Neural progenitor cell (in vitro differentiated cells): ENCODE measurements around the gene SPAG16. TPM values are rescaled to one million over a fixed set of nuclear protein-coding genes. Genes with fewer than 3 reads are reported as not detected.

Source experiments
- DNase-seq: peaks from one replicate; pipeline ENCODE4 v3.0.0-alpha.2; 2016; ENCODE audit warnings: low spot score
- H2AFZ ChIP-seq: fragments of 200-600 bp; sonication (generic); replicated peaks from 2 replicates; pipeline ENCODE4 v1.6.1; 2016; ENCODE audit warnings: antibody characterized with exemption
- H3F3A ChIP-seq: fragments of 200-600 bp; sonication (generic); 2 replicates; pipeline ENCODE4 v1.6.1; 2016; ENCODE audit warnings: antibody characterized with exemption, low read depth
- H3K27ac ChIP-seq: fragments of 200-600 bp; sonication (generic); 2 replicates; pipeline ENCODE4 v1.5.1; 2016; ENCODE audit warnings: mild to moderate bottlenecking
- H3K27me3 ChIP-seq: fragments of 200-600 bp; sonication (generic); 2 replicates; pipeline ENCODE4 v1.6.1; 2016; ENCODE audit warnings: mild to moderate bottlenecking, moderate library complexity
- H3K36me3 ChIP-seq: fragments of 200-600 bp; sonication (generic); 2 replicates; pipeline ENCODE4 v1.5.1; 2016
- H3K4me1 ChIP-seq: fragments of 200-600 bp; sonication (generic); 2 replicates; pipeline ENCODE4 v1.6.1; 2016; ENCODE audit warnings: mixed run types
- H3K4me2 ChIP-seq: fragments of 200-600 bp; sonication (generic); 2 replicates; pipeline ENCODE4 v1.6.1; 2016
- H3K4me3 ChIP-seq: fragments of 200-600 bp; sonication (generic); 2 replicates; pipeline ENCODE4 v1.5.1; 2016
- H3K79me2 ChIP-seq: fragments of 200-600 bp; sonication (generic); 2 replicates; pipeline ENCODE4 v1.6.1; 2016; ENCODE audit warnings: low read depth
- H3K9ac ChIP-seq: fragments of 200-600 bp; sonication (generic); 2 replicates; pipeline ENCODE4 v1.6.1; 2016
- H3K9me3 ChIP-seq: fragments of 200-600 bp; sonication (generic); 2 replicates; pipeline ENCODE4 v1.5.1; 2016; ENCODE audit warnings: low read depth
- H4K20me1 ChIP-seq: fragments of 200-600 bp; sonication (generic); 2 replicates; pipeline ENCODE4 v1.6.1; 2016; ENCODE audit warnings: low read depth
- H3K27ac Mint-ChIP-seq: 3 replicates; pipeline ENCODE4 v1.8.0; 2021; ENCODE audit warnings: mixed read lengths
- H3K27me3 Mint-ChIP-seq: 2 replicates; pipeline ENCODE4 v1.8.0; 2022; ENCODE audit warnings: low read depth, mild to moderate bottlenecking, inconsistent platforms, moderate library complexity, mixed read lengths; ENCODE audit not compliant: insufficient read depth
- H3K36me3 Mint-ChIP-seq: 3 replicates; pipeline ENCODE4 v1.8.0; 2021; ENCODE audit warnings: mixed read lengths
- H3K4me1 Mint-ChIP-seq: 3 replicates; pipeline ENCODE4 v1.8.0; 2021; ENCODE audit warnings: mixed read lengths
- H3K4me3 Mint-ChIP-seq: 3 replicates; pipeline ENCODE4 v1.8.0; 2021; ENCODE audit warnings: mild to moderate bottlenecking, moderate library complexity, mixed read lengths
- H3K9me3 Mint-ChIP-seq: 3 replicates; pipeline ENCODE4 v1.8.0; 2020; ENCODE audit warnings: mixed read lengths
- EZH2 ChIP-seq: fragments of 200-600 bp; sonication (generic); IDR thresholded peaks from 2 replicates; pipeline ENCODE4 v1.6.1; 2017; ENCODE audit warnings: antibody characterized with exemption, mild to moderate bottlenecking, moderate library complexity
- EZH2phosphoT487 ChIP-seq: fragments of 200-600 bp; sonication (generic); IDR thresholded peaks from 2 replicates; pipeline ENCODE4 v1.6.1; 2017; ENCODE audit warnings: antibody characterized with exemption
- total RNA-seq: library from RNA; depleted of rRNA; stranded (reverse); fragments of >200 nt; gene quantifications from 2 replicates; pipeline ENCODE4 v1.2.3, GENCODE V29; 2015; ENCODE audit warnings: low replicate concordance
- TF ChIP-seq, protein P1 (sequence below): fragments of 200-600 bp; sonication (generic); IDR thresholded peaks from 2 replicates; pipeline ENCODE4 v1.5.1; 2017; ENCODE audit warnings: antibody characterized with exemption, mild to moderate bottlenecking

Gene SPAG16
- total RNA-seq, 1 donor from 2014 or later = 70.3 TPM

DNA sequence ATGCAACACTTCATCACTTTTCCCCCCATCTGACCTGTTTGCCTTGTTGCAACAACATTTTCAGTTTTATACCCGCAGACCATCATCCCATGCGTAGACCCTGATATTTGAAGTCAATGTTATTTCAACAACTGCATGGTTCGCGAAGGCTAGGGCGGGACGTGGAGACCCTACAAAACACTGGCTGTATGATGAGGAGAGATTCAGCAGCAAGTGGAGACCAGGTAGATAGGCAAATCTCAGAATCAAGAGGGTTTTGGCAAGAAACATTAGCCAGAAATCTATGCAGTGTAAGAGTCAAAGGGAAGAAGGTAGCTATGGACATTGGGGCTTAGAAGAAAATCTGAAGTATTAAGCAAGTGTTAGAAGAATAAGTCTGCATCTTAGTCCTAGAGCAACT is 42.4 kb upstream of the SPAG16 start:
- H3K4me1 ChIP-seq = peaks cover 20% of the 10 kb centered on the region
- no peaks in the 10 kb centered on the region for H3K36me3 ChIP-seq
- H3K9ac ChIP-seq = no peak overlapping the region
- H4K20me1 ChIP-seq = no peaks in the 10 kb centered on the region
- no peak for DNase-seq
- TF ChIP-seq, protein P1, sequence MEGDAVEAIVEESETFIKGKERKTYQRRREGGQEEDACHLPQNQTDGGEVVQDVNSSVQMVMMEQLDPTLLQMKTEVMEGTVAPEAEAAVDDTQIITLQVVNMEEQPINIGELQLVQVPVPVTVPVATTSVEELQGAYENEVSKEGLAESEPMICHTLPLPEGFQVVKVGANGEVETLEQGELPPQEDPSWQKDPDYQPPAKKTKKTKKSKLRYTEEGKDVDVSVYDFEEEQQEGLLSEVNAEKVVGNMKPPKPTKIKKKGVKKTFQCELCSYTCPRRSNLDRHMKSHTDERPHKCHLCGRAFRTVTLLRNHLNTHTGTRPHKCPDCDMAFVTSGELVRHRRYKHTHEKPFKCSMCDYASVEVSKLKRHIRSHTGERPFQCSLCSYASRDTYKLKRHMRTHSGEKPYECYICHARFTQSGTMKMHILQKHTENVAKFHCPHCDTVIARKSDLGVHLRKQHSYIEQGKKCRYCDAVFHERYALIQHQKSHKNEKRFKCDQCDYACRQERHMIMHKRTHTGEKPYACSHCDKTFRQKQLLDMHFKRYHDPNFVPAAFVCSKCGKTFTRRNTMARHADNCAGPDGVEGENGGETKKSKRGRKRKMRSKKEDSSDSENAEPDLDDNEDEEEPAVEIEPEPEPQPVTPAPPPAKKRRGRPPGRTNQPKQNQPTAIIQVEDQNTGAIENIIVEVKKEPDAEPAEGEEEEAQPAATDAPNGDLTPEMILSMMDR = no peak
- no peak for TF ChIP-seq EZH2
- no peak for TF ChIP-seq EZH2phosphoT487
- Mint-ChIP-seq H3K36me3 (no peaks in the 10 kb centered on the region), H3K9me3 (no peaks in the 10 kb centered on the region), H3K4me1 (peaks cover 27% of the 10 kb centered on the region), H3K27me3 (no peaks in the 10 kb centered on the region), H3K4me3 (no peak overlapping the region), H3K27ac (no peak overlapping the region)
- no peak overlapping the region for H3K4me2 ChIP-seq
- no peak overlapping the region for H3K4me3 ChIP-seq
- H2AFZ ChIP-seq = peak overlapping the region; percentile 35
- H3K27ac ChIP-seq = no peak overlapping the region
- H3K9me3 ChIP-seq = no peaks in the 10 kb centered on the region
- no peaks in the 10 kb centered on the region for H3K27me3 ChIP-seq
- H3K79me2 ChIP-seq = no peaks in the 10 kb centered on the region
- no peaks in the 10 kb centered on the region for H3F3A ChIP-seq

DNA sequence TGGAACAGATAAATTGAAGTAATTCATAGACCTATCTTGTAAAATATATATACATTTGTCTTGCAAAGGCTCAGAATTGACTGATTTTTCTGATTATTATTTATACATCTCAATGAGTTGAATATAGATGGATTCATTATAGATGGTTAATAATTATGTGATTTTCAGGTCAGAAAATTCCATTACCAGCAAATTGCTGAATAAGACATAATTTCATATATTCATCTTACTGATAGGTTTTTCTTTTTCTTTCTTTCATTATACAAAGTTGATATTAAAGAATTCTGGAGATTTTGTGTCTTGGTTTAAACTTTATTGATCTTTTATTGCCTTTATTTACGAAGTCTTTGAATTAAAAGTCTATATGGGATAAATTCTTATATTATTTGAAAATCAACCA is 41.6 kb upstream of the SPAG16 start:
- H3K27ac Mint-ChIP-seq = no peak overlapping the region
- no peaks in the 10 kb centered on the region for H3K27me3 Mint-ChIP-seq
- H3K36me3 Mint-ChIP-seq = no peaks in the 10 kb centered on the region
- TF ChIP-seq EZH2phosphoT487 (no peak), EZH2 (no peak)
- TF ChIP-seq, protein P1 = no peak
- Histone ChIP-seq H3K4me1 (peaks cover 17% of the 10 kb centered on the region), H3K9ac (no peak overlapping the region), H3K27ac (no peak overlapping the region), H3K4me2 (no peak overlapping the region), H3K9me3 (no peaks in the 10 kb centered on the region), H2AFZ (no peak overlapping the region), H3K27me3 (no peaks in the 10 kb centered on the region), H3F3A (no peaks in the 10 kb centered on the region), H3K4me3 (no peak overlapping the region), H4K20me1 (no peaks in the 10 kb centered on the region), H3K36me3 (no peaks in the 10 kb centered on the region), H3K79me2 (no peaks in the 10 kb centered on the region)
- no peak for DNase-seq
- H3K4me1 Mint-ChIP-seq = peaks cover 18% of the 10 kb centered on the region
- H3K9me3 Mint-ChIP-seq = no peaks in the 10 kb centered on the region
- H3K4me3 Mint-ChIP-seq = no peak overlapping the region

DNA sequence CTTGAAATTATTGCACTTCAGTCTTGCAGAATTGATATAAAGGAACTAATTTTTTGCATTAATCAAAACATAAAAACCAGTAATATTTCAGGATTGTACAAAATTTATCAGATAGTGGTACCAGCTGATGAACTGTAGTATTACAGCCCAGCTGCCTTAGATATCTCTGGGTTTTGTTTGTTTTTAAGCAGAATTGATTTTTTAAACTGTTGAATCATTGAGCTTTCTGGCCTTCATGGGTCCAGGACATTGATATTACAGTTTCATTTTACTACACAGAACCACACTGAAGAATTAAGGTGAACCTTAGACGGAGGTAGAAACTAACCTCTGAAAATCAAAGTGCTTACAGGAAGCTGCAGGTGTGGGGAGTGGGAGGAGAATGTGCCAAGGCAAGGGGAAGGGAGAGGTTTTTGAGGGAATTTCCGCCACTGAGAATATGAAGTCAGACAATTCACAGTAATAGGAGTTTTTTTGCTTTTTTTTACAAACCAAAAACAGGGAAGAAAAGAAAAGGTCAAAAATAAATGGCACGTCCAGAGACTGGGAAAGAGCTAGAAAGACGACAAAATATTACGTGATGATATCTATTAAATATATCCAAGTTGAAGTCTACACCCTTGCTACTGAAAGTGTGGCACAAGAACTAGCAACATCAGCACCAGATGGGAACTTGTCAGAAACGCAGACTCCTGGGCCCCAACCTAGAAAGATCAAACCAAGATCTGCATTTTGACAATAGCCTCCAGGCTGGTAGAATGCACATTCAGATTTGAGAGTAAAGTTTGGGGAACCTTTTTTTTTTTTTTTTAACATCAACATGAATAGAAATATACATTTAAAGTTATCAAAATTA is 40.8 kb upstream of the SPAG16 start:
- no peak overlapping the region for H3K4me3 Mint-ChIP-seq
- no peak overlapping the region for H3K27ac Mint-ChIP-seq
- Histone ChIP-seq H3K4me2 (no peak overlapping the region), H3K4me1 (peaks cover 9% of the 10 kb centered on the region), H3K4me3 (no peak overlapping the region), H3K27ac (no peak overlapping the region), H3K79me2 (no peaks in the 10 kb centered on the region), H3F3A (no peaks in the 10 kb centered on the region), H2AFZ (no peak overlapping the region), H3K27me3 (no peaks in the 10 kb centered on the region), H4K20me1 (no peaks in the 10 kb centered on the region), H3K9me3 (no peaks in the 10 kb centered on the region), H3K36me3 (no peaks in the 10 kb centered on the region), H3K9ac (no peak overlapping the region)
- no peaks in the 10 kb centered on the region for H3K27me3 Mint-ChIP-seq
- no peaks in the 10 kb centered on the region for H3K9me3 Mint-ChIP-seq
- DNase-seq = no peak
- no peaks in the 10 kb centered on the region for H3K36me3 Mint-ChIP-seq
- TF ChIP-seq EZH2phosphoT487 = no peak
- TF ChIP-seq, protein P1 = no peak
- H3K4me1 Mint-ChIP-seq = peaks cover 15% of the 10 kb centered on the region
